ENCODE results near the gene PACS1. TPM values are rescaled to one million over a fixed set of nuclear protein-coding genes. Genes with fewer than 3 reads are reported as not detected.
"Not testable (repeated sequence)": the region's sequence is repeated elsewhere in the genome, so short reads cannot be mapped to it uniquely, and the experiment has no call there.

PACS1 gene
- polyA plus RNA-seq, 1 donor, result 30.3 TPM

DNA sequence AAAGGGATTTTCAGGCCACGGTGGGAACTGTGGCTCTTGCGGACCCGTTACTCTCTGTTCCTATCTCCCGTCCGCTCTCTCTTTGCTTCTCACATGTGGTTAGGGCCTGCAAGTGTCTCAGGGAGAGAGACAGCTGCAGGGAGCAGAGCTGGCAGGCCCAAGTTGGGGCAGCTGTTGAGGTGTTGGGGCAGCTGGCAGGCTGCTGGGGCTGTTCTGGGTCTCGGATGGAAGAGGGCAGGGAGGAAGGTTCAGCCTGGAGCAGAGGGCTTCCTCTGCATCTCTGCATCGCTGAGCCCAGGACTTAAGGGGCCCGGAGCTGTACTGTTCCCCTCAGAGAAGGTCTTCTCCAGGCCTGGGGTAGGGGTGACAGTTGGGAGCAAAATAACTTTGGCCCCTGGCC lies 205.3 kb downstream of the PACS1 start:
- Histone ChIP-seq H3K4me3 (ENCODE audit: low read length) (no peak overlapping the region), H3K9me3 (ENCODE audit: control insufficient read depth, low read depth, low read length) (no peaks in the 10 kb centered on the region), H3K36me3 (ENCODE audit: control insufficient read depth, insufficient read depth, low read length) (peaks cover 55% of the 10 kb centered on the region), H3K27ac (ENCODE audit: low read length) (no peak overlapping the region), H3K4me1 (ENCODE audit: control insufficient read depth, insufficient read depth, low read length) (peaks cover 8% of the 10 kb centered on the region), H3K27me3 (ENCODE audit: control insufficient read depth, insufficient read depth, low read length) (peaks cover 8% of the 10 kb centered on the region)
- no peak for DNase-seq
- no CpG with 5 or more reads among the region's 8 CpGs for WGBS (ENCODE audit: insufficient coverage, low lambda C conversion rate)

DNA sequence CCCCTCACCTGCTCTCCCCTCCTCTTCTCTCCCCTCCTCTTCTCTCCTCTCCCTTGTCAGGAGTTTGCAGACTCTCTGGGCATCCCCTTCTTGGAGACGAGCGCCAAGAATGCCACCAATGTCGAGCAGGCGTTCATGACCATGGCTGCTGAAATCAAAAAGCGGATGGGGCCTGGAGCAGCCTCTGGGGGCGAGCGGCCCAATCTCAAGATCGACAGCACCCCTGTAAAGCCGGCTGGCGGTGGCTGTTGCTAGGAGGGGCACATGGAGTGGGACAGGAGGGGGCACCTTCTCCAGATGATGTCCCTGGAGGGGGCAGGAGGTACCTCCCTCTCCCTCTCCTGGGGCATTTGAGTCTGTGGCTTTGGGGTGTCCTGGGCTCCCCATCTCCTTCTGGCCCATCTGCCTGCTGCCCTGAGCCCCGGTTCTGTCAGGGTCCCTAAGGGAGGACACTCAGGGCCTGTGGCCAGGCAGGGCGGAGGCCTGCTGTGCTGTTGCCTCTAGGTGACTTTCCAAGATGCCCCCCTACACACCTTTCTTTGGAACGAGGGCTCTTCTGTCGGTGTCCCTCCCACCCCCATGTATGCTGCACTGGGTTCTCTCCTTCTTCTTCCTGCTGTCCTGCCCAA lies 206.0 kb downstream of the PACS1 start:
- H3K4me1 ChIP-seq (ENCODE audit: control insufficient read depth, insufficient read depth, low read length), result peaks cover 8% of the 10 kb centered on the region
- DNase-seq, result no peak
- H3K4me3 ChIP-seq (ENCODE audit: low read length), result no peak overlapping the region
- H3K36me3 ChIP-seq (ENCODE audit: control insufficient read depth, insufficient read depth, low read length), result peaks cover 51% of the 10 kb centered on the region
- peaks cover 8% of the 10 kb centered on the region for H3K27me3 ChIP-seq (ENCODE audit: control insufficient read depth, insufficient read depth, low read length)
- no CpG with 5 or more reads among the region's 14 CpGs for WGBS (ENCODE audit: insufficient coverage, low lambda C conversion rate)
- H3K27ac ChIP-seq (ENCODE audit: low read length), result no peak overlapping the region
- no peaks in the 10 kb centered on the region for H3K9me3 ChIP-seq (ENCODE audit: control insufficient read depth, low read depth, low read length)

DNA sequence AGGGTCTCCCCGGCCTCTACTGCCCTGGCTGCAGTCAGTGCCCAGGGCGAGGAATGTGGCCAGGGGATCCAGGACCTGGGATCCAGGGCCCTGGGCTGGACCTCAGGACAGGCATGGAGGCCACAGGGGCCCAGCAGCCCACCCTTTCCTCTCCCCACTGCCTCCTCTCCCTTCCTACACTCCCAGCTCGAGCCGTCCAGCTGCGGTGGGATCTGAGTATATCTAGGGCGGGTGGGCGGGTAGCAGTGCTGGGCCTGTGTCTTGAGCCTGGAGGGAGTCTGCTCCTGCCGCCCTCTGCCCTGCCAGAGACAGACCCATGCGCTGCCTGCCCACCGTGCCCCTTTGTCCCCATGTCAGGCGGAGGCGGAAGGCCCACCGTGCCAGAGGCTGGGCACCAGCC lies 206.5 kb downstream of the PACS1 start:
- H3K4me3 ChIP-seq (ENCODE audit: low read length); DNase-seq; H3K4me1 ChIP-seq (ENCODE audit: control insufficient read depth, insufficient read depth, low read length); H3K27me3 ChIP-seq (ENCODE audit: control insufficient read depth, insufficient read depth, low read length); H3K9me3 ChIP-seq (ENCODE audit: control insufficient read depth, low read depth, low read length); H3K27ac ChIP-seq (ENCODE audit: low read length): not testable (repeated sequence)
- H3K36me3 ChIP-seq (ENCODE audit: control insufficient read depth, insufficient read depth, low read length), result peaks cover 49% of the 10 kb centered on the region
- WGBS (ENCODE audit: insufficient coverage, low lambda C conversion rate), result no CpG with 5 or more reads among the region's 13 CpGs

DNA sequence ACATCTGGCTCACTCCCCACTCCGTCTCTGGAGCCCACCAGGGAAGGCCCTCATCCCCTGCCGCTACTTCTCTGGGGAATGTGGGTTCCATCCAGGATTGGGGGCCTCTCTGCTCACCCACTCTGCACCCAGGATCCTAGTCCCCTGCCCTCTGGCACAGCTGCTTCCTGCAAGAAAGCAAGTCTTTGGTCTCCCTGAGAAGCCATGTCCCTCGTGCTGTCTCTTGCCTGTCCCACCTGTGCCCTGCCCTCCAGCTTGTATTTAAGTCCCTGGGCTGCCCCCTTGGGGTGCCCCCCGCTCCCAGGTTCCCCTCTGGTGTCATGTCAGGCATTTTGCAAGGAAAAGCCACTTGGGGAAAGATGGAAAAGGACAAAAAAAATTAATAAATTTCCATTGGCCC lies 207.0 kb downstream of the PACS1 start:
- H3K27me3 ChIP-seq (ENCODE audit: control insufficient read depth, insufficient read depth, low read length); H3K9me3 ChIP-seq (ENCODE audit: control insufficient read depth, low read depth, low read length); H3K4me1 ChIP-seq (ENCODE audit: control insufficient read depth, insufficient read depth, low read length); H3K4me3 ChIP-seq (ENCODE audit: low read length); DNase-seq; H3K27ac ChIP-seq (ENCODE audit: low read length): not testable (repeated sequence)
- no CpG with 5 or more reads among the region's 4 CpGs for WGBS (ENCODE audit: insufficient coverage, low lambda C conversion rate)
- H3K36me3 ChIP-seq (ENCODE audit: control insufficient read depth, insufficient read depth, low read length), result peaks cover 44% of the 10 kb centered on the region

DNA sequence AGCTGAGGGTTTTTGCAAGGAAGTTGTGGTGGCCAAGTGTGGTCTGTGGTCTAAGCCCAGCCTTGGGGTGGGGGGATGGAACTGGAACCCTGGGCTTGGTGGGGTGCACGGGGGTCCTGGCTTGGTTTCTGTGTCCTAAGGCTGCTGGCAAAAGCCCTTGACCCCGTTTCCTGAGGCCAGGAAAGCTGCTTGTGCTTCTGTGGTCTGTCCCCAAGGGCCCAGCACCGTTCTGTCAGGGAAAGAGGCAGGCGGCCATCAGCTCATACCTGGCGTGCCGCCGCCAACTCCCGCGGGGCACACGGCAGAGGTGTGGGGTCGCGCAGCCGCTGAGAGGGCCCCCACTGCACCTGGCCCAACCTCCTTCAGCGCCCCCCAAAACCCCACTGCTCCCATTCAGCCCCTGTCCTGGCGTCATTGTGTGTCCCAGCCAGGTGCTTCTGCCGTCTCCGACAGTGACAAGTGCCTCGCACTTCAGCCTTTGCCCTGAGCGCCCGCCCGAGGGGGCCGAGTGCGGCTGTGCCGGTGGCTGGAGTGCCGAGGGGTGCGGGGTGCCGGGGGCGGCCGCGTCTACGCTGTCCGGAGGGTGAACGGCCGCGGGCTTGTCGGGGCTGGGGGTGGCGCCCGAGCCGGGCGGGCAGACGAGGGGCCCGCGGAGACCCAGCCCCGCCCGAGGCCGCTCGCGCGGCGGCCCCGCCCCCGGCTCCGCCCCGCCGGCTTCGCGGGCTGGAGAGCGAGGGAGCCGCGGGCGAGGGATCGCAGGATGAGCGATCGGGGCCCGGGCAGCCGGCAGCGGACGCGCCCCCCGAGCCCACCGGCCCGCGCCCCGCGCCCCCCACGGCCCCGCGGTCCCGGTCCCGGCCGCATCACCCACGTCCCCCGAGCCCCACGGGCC lies 207.6 kb downstream of the PACS1 start, which contains the start of gene CNIH2:
CNIH2 (plus strand) TSS at position 705 of the 892 bp plus-strand sequence. CDS start 282 bp downstream, outside the sequence.
- H3K27me3 ChIP-seq (ENCODE audit: control insufficient read depth, insufficient read depth, low read length), result peaks cover 8% of the 10 kb centered on the region
- no peaks in the 10 kb centered on the region for H3K9me3 ChIP-seq (ENCODE audit: control insufficient read depth, low read depth, low read length)
- peaks cover 38% of the 10 kb centered on the region for H3K36me3 ChIP-seq (ENCODE audit: control insufficient read depth, insufficient read depth, low read length)
- H3K27ac ChIP-seq (ENCODE audit: low read length), result peak within 1 kb of the TSS; percentile 56
- peaks cover 10% of the 10 kb centered on the region for H3K4me1 ChIP-seq (ENCODE audit: control insufficient read depth, insufficient read depth, low read length)
- peak; percentile 58 to 84 for DNase-seq
- peak within 1 kb of the TSS; percentile 22 for H3K4me3 ChIP-seq (ENCODE audit: low read length)
- WGBS (ENCODE audit: insufficient coverage, low lambda C conversion rate), result no CpG with 5 or more reads among the region's 84 CpGs

DNA sequence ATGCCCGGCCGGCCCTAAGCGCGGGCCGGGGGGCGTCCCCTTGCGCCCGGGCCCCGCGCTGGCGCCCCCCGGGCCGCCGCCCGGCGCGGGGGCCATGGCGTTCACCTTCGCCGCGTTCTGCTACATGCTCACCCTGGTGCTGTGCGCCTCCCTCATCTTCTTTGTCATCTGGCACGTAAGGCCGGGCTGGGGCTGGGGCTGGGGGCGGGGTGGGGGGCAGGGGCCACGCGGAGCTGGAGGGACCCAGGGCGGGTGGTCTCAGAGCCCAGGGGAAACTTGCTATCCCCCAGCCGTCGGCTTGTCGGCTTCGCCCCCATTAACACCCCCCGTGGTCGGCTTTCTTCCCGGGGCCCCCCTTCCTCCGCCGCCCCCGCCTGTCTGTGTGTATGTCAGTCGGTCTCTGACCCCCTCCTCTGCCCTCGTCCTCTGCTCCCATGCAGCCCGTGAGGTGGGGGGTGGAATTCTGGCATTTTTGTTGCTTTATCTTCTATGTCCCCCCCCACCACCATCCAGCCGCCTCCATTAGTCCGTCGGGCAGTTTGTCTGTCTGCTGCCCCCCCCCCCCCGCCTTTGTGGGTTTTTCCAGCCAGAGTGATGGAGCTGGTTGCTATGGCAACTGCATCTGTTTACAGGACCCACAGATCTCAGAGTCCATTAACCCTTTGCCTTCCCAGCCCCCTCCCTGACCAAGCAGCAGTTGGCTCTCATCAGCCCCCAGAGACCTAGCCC lies 208.5 kb downstream of the PACS1 start:
- Histone ChIP-seq H3K4me3 (ENCODE audit: low read length) (peak overlapping the region; percentile 9), H3K36me3 (ENCODE audit: control insufficient read depth, insufficient read depth, low read length) (peaks cover 36% of the 10 kb centered on the region), H3K27ac (ENCODE audit: low read length) (no peak overlapping the region), H3K4me1 (ENCODE audit: control insufficient read depth, insufficient read depth, low read length) (peaks cover 10% of the 10 kb centered on the region), H3K27me3 (ENCODE audit: control insufficient read depth, insufficient read depth, low read length) (peaks cover 8% of the 10 kb centered on the region), H3K9me3 (ENCODE audit: control insufficient read depth, low read depth, low read length) (no peaks in the 10 kb centered on the region)
- no CpG with 5 or more reads among the region's 45 CpGs for WGBS (ENCODE audit: insufficient coverage, low lambda C conversion rate)
- DNase-seq, result no peak

DNA sequence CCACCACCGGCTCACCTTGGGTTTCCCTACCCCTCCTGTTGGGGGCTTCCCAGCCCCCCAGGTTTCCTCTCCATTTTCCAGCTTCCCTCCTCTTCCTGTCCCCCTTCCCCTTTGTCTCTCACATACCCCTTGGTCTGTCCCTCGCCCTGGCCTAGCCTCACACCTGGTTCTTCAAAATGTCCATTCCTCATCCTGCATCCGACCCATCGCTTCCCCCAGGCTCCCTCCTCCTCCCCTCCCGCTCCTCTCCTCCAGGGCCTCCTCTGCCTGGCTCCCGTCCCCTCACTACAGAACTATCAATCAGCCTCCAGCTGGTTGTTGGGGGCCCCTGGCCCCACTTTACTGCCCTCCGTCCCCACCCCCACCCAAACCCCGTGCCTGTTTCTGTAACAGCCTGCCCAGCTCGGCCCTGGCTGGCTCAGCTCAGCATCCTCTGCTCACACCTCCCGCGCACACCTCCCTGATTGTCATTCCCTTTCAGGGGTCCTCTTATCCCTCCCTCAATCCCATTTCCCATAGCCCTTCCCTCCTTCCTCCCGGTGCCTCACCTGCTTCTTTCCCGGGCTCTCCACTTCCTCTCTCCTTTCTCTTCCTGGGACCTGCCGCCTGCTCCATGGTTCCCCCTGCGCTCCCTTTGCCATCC lies 209.1 kb downstream of the PACS1 start:
- Histone ChIP-seq H3K27me3 (ENCODE audit: control insufficient read depth, insufficient read depth, low read length) (peaks cover 8% of the 10 kb centered on the region), H3K4me3 (ENCODE audit: low read length) (peak overlapping the region; percentile 7), H3K27ac (ENCODE audit: low read length) (no peak overlapping the region), H3K9me3 (ENCODE audit: control insufficient read depth, low read depth, low read length) (no peaks in the 10 kb centered on the region), H3K36me3 (ENCODE audit: control insufficient read depth, insufficient read depth, low read length) (peaks cover 35% of the 10 kb centered on the region), H3K4me1 (ENCODE audit: control insufficient read depth, insufficient read depth, low read length) (peaks cover 10% of the 10 kb centered on the region)
- 74% methylated on average over 2 of the region's 15 CpGs for WGBS (ENCODE audit: insufficient coverage, low lambda C conversion rate)
- DNase-seq, result no peak

DNA sequence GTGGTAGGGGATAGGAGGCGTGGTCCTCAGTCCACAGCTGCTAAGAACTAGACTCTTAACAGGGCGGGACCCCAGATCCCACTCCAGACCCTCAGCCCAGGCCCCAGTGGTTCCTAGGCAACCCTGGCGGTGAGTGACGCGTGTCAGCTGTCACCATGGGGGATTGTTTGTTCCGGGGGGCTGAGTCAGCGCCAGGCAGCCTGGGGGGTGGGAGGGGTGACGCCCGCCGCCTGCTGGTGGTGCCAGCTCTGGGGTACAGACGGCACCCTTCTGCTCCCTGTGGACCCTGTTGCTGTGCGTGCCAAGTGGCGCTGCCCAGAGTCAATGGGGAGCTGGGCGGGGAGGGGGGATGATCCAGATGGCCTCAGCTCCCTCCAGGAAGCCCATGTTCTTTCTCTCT lies 210.4 kb downstream of the PACS1 start:
- Histone ChIP-seq H3K27ac (ENCODE audit: low read length) (no peak overlapping the region), H3K27me3 (ENCODE audit: control insufficient read depth, insufficient read depth, low read length) (peaks cover 8% of the 10 kb centered on the region), H3K36me3 (ENCODE audit: control insufficient read depth, insufficient read depth, low read length) (peaks cover 36% of the 10 kb centered on the region), H3K4me3 (ENCODE audit: low read length) (no peak overlapping the region), H3K9me3 (ENCODE audit: control insufficient read depth, low read depth, low read length) (no peaks in the 10 kb centered on the region), H3K4me1 (ENCODE audit: control insufficient read depth, insufficient read depth, low read length) (peaks cover 10% of the 10 kb centered on the region)
- no CpG with 5 or more reads among the region's 14 CpGs for WGBS (ENCODE audit: insufficient coverage, low lambda C conversion rate)
- DNase-seq, result no peak

DNA sequence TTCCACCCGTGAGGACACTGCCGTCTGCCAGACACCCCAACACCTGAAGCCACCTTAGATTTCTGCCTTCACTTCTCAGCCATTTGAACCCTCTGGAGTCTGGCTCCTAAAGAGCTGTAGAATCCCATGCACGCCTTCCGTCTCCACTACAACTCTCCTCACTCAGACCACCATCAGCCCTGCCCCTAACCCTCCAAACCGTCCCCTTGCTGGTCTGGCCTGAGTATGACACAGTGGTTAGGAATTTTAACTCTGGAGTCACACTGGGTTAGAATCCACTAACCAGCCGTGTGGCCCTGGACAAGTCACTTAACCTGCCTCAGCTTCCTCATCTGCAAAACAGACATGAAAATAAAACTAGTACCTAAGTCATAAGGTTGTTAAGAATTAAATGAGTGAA lies 210.9 kb downstream of the PACS1 start:
- H3K4me3 ChIP-seq (ENCODE audit: low read length), result no peak overlapping the region
- no peaks in the 10 kb centered on the region for H3K9me3 ChIP-seq (ENCODE audit: control insufficient read depth, low read depth, low read length)
- H3K27ac ChIP-seq (ENCODE audit: low read length), result no peak overlapping the region
- H3K4me1 ChIP-seq (ENCODE audit: control insufficient read depth, insufficient read depth, low read length), result peaks cover 10% of the 10 kb centered on the region
- no peak for DNase-seq
- peaks cover 8% of the 10 kb centered on the region for H3K27me3 ChIP-seq (ENCODE audit: control insufficient read depth, insufficient read depth, low read length)
- no CpG with 5 or more reads among the region's 6 CpGs for WGBS (ENCODE audit: insufficient coverage, low lambda C conversion rate)
- peaks cover 36% of the 10 kb centered on the region for H3K36me3 ChIP-seq (ENCODE audit: control insufficient read depth, insufficient read depth, low read length)
